Gastroesophageal sphincter (tissue), 3 donors: Measurements from ENCODE around the gene DNMT1.

Experiments used
- CTCF ChIP-seq, 4 experiments: fragments of 200-600 bp in 2 of 4; fragments of 450-650 bp in 2 of 4; sonication (generic) in 1 of 4; IDR thresholded peaks; one replicate each; pipeline ENCODE4 v1.5.1; 2017 to 2019; ENCODE audit warnings: antibody characterized with exemption in 4 of 4, mild to moderate bottlenecking in 2 of 4, moderate library complexity in 2 of 4
- POLR2AphosphoS5 ChIP-seq: sonication (generic); formaldehyde crosslinking; IDR thresholded peaks from one replicate; pipeline ENCODE4 v1.6.1; 2017; ENCODE audit warnings: antibody characterized with exemption

GRCh38 chr19:10182847-10183246 lies 11.9 kb downstream of the DNMT1 start:
- TF ChIP-seq CTCF (IDR thresholded peaks at IDR 0.05) (no peak), POLR2AphosphoS5 (no peak)
